ENCODE results near the gene STOML1.

STOML1 gene

GRCh38 chr15:73946795-73947370 lies 45.2 kb downstream of the STOML1 start:
- no peak overlapping the region for H3K4me3 ChIP-seq (ENCODE audit: control insufficient read depth, low read depth, low read length)
- DNase-seq (ENCODE audit: low read depth), result no peak
- no peak for TF ChIP-seq CTCF (conservative IDR thresholded peaks at IDR 0.05; ENCODE audit: control insufficient read depth, insufficient read depth, low read depth, low read length)

- no peak for DNase-seq (ENCODE audit: low read depth)
- no peak for TF ChIP-seq CTCF (conservative IDR thresholded peaks at IDR 0.05; ENCODE audit: control insufficient read depth, insufficient read depth, low read depth, low read length)
- H3K4me3 ChIP-seq (ENCODE audit: control insufficient read depth, low read depth, low read length), result no peak overlapping the region
Observed at GRCh38 chr15:73946046-73946721, 45.9 kb downstream of the STOML1 start.

GRCh38 chr15:73945130-73945508 lies 47.0 kb downstream of the STOML1 start:
- DNase-seq (ENCODE audit: low read depth), result no peak
- no peak for TF ChIP-seq CTCF (conservative IDR thresholded peaks at IDR 0.05; ENCODE audit: control insufficient read depth, insufficient read depth, low read depth, low read length)
- no peak overlapping the region for H3K4me3 ChIP-seq (ENCODE audit: control insufficient read depth, low read depth, low read length)

GRCh38 chr15:73944161-73945129 lies 47.6 kb downstream of the STOML1 start:
- no peak for DNase-seq (ENCODE audit: low read depth)
- no peak for TF ChIP-seq CTCF (conservative IDR thresholded peaks at IDR 0.05; ENCODE audit: control insufficient read depth, insufficient read depth, low read depth, low read length)
- no peak overlapping the region for H3K4me3 ChIP-seq (ENCODE audit: control insufficient read depth, low read depth, low read length)

GRCh38 chr15:73942751-73943270 lies 49.3 kb downstream of the STOML1 start:
- no peak for TF ChIP-seq CTCF (conservative IDR thresholded peaks at IDR 0.05; ENCODE audit: control insufficient read depth, insufficient read depth, low read depth, low read length)
- no peak overlapping the region for H3K4me3 ChIP-seq (ENCODE audit: control insufficient read depth, low read depth, low read length)
- no peak for DNase-seq (ENCODE audit: low read depth)

- DNase-seq (ENCODE audit: low read depth), result no peak
- TF ChIP-seq CTCF (conservative IDR thresholded peaks at IDR 0.05; ENCODE audit: control insufficient read depth, insufficient read depth, low read depth, low read length), result no peak
- H3K4me3 ChIP-seq (ENCODE audit: control insufficient read depth, low read depth, low read length), result no peak overlapping the region
Observed at GRCh38 chr15:73941871-73942635, 50.0 kb downstream of the STOML1 start.

Measured in fibroblast of mammary gland (primary cell).